Stimulated activated naive CD8-positive, alpha-beta T cell treated with anti-CD3 and anti-CD28 coated beads, Interleukin-15, amount 100 ng/mL, for 72 hours (primary cell): ENCODE measurements around the gene OR9I1.

Source experiments
- ATAC-seq: fragments of 150-1000 bp; cut with Tn5 transposase; 2 replicates; pipeline ENCODE4 v1.10.0; 2021; ENCODE audit warnings: mild to moderate bottlenecking, moderate library complexity
- DNase-seq, 2 donors: peaks; one replicate each; pipeline ENCODE4 v3.0.0; 2021 to 2022
- H3K27ac Mint-ChIP-seq, 2 donors: one replicate each; pipeline ENCODE4 v1.8.0; 2022; ENCODE audit warnings: mild to moderate bottlenecking in 2 of 2, mixed read lengths in 2 of 2, moderate library complexity in 2 of 2
- H3K27me3 Mint-ChIP-seq: one replicate; pipeline ENCODE4 v1.8.0; 2022; ENCODE audit warnings: mixed read lengths
- H3K4me1 Mint-ChIP-seq: one replicate; pipeline ENCODE4 v1.8.0; 2022; ENCODE audit warnings: mild to moderate bottlenecking, mixed read lengths
- H3K4me3 Mint-ChIP-seq, 2 donors: one replicate each; pipeline ENCODE4 v1.8.0; 2022; ENCODE audit warnings: mild to moderate bottlenecking in 2 of 2, mixed read lengths in 2 of 2, moderate library complexity in 1 of 2
- H3K9me3 Mint-ChIP-seq, 2 donors: one replicate each; pipeline ENCODE4 v1.8.0; 2022; ENCODE audit warnings: mixed read lengths in 2 of 2

The OR9I1 gene

DNA sequence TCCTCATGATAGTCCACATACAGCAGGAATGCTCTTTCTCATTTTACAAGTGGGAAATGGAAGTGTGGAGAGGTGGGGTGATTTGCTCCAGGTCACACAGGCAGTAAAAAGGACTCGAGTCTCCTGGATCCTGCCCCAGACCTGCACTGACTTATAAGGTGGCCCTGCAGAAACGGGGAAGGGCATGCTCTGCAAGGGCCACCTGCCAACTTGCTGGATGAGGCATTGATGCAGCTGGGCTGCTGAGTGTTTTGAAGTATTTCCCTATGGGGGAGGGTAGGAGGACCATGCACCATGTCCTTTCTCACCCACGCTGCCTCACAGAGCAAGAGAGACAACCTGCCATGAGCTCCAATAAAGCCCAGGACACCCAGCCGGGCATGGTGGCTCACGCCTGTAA, 57.6 kb downstream of the OR9I1 start:
- Mint-ChIP-seq H3K9me3 (no peaks in the 10 kb centered on the region), H3K4me3 (no peak overlapping the region), H3K27me3 (no peaks in the 10 kb centered on the region), H3K27ac (peak overlapping the region in 1 of 2 donors; percentile 52), H3K4me1 (no peaks in the 10 kb centered on the region)
- DNase-seq (no peak), ATAC-seq (no peak)
